Erythroblast (primary cell): ENCODE results near the gene RIPPLY3.

ENCODE experiments used
- GATA1 ChIP-seq: IDR thresholded peaks from 2 replicates; pipeline ENCODE4 v1.6.1; 2011; ENCODE audit warnings: low read depth, mild to moderate bottlenecking, control low read depth, low read length, moderate library complexity
- POLR2A ChIP-seq: IDR thresholded peaks from 2 replicates; pipeline ENCODE4 v1.6.1; 2011; ENCODE audit warnings: mild to moderate bottlenecking, low read length

- TF ChIP-seq POLR2A (peak; percentile 60), GATA1 (no peak)
Observed at GRCh38 chr21:36989699-36990507, 16.6 kb upstream of the RIPPLY3 start.
